Activated CD8-positive, alpha-beta memory T cell treated with anti-CD3 and anti-CD28 coated beads for 1 hour (primary cell): ENCODE measurements around the gene SEC14L2.
"Not testable (repeated sequence)": the region's sequence is repeated elsewhere in the genome, so short reads cannot be mapped to it uniquely, and the experiment has no call there.

Experiments used
- DNase-seq, 2 donors: peaks; one replicate each; pipeline ENCODE4 v3.0.0-alpha.2; 2020; ENCODE audit warnings: low read depth in 1 of 2; ENCODE audit errors: extremely low read depth in 1 of 2

Gene SEC14L2

DNA sequence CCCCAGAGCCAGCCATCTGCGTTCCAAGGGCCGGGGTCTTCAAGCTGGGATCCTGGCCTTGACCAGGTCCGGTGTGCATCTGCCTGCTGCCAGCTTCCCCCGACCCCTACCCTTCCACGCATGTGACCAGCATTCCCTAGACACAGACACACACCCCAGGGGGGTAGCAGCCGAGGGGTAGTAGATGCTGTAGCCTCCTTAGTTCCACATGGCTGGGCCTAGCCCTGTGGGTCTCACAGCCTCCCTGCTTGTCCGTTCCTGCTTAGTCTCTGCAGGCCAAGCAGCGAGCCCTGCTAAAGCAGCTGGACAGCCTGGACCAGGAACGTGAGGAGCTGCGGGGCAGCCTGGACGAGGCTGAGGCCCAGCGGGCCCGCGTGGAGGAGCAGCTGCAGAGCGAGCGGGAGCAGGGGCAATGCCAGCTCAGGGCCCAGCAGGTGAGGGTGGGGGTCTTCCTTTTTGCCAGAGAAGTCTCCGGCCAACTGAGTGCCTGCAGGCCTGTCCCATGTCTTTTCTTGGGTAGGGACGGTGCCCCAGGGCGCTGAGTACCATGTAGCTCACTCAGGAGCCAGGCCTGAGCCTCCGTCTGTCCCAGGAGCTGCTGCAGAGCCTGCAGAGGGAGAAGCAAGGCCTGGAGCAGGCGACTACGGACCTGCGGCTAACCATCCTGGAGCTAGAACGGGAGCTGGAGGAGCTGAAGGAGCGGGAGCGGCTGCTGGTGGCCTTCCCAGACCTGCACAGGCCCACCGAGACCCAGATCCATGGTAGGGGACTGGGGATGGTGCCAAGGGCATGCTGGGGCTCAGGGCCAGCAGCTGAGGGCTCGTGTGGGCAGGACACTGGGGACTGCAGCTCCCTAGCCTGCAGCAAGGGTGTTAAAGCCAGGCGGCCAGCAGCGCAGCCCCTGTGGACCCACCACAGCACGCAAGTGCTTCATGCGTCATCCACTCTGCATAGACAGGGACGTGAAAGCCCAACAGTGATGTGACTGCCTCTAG lies 23.2 kb upstream of the SEC14L2 start:
- no peak for DNase-seq

- no peak for DNase-seq
Observed at GRCh38 chr22:30375312-30375849, 21.4 kb upstream of the SEC14L2 start.

GRCh38 chr22:30380011-30380410 lies 16.8 kb upstream of the SEC14L2 start:
- no peak for DNase-seq

- DNase-seq, result no peak
Observed at GRCh38 chr22:30381264-30381663, 15.6 kb upstream of the SEC14L2 start.

- no peak for DNase-seq
Observed at GRCh38 chr22:30382340-30382739, 14.5 kb upstream of the SEC14L2 start.

DNA sequence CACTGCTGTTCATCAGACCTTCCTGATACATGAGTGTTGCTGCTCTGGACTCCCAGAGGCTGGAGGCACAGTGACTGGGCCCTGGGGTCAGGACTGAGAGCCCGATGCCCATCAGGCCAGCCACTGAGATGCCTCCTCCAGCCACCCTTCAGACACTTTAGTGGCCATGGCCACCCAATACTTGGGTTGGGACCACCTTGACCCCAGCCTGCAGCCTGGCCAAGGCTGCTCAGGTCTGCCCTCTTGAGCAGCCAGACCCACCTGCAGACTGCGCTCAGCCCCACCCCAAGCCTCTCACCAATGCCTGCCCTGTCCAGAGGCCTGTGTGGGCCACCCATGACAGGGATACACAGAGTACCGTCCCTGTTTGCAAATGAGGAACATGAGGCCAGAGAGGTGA lies 13.8 kb upstream of the SEC14L2 start:
- no peak for DNase-seq

DNA sequence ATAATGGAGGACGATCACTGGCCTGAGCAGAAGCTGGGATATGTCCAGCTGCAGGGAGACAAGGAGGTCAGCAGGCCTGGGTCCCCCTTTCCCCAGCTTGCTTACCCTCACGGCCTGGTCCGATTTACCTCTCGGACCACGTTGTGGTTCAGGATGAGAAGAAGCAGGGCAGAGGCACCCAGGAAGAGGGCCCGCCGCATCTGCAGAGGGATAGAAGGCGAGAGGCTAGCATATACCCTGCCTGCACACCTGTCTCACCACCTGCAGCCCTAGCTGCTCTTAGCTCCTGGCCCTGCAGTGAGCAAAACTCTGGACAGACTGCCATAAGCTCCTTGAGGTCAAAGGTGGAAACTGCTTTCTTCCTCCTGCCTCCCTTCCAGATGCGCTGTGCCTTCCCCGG lies 10.9 kb upstream of the SEC14L2 start:
- no peak for DNase-seq

GRCh38 chr22:30386608-30386959 lies 10.2 kb upstream of the SEC14L2 start:
- DNase-seq, result no peak

DNA sequence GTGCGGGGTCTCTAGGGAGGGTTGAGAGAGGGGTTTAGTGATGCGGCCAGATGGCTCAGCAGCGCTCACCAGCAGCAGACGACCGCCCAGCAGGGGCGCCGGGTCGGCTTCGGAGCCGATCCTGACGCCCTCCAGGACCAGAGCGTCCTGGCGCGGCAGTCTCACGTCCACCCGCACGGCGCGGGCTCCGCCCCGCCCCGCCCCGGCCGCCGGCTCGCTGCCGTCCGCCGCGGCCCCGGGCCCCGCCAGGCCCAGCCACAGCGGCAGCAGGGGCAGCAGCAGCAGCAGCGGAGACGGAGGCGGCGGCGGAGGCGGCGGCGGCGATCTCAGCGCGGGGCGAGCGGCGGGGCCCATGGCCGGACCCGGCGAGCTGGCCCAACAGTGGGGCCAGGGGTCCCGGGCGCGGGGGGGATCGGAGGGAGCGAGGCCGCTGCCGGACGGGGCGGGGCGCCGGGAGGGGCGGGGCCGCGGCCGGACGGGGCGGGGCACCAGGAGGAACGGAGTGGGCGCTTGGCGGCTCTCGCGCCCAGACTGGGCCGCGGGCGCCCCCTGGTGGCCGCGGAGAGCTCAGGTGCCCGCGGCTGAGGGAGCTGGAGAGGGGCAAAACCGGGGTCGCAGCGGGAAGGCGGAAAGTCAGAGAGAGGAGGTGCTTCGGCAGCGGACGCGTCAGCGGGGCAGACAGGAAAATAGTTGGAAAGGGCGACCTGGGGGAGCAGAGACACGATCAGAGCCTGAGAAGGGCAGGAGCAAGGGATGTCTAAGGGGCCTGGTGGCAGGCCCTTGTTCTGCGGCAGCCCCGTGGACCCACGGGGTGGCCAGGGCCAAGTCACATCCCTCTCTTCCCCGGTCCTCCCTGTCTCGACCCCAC lies 9.6 kb upstream of the SEC14L2 start, which contains the start of gene RNF215:
Gene RNF215 (minus strand): TSS at position 452 of the 868 bp plus-strand sequence. CDS start 98 bp downstream, at position 354.
- peak; percentile 32 to 74 for DNase-seq

- peak; percentile 48 to 58 for DNase-seq
Observed at GRCh38 chr22:30390974-30391691, 5.7 kb upstream of the SEC14L2 start.

- DNase-seq, result no peak
Observed at GRCh38 chr22:30392661-30393321, 4.0 kb upstream of the SEC14L2 start.

DNA sequence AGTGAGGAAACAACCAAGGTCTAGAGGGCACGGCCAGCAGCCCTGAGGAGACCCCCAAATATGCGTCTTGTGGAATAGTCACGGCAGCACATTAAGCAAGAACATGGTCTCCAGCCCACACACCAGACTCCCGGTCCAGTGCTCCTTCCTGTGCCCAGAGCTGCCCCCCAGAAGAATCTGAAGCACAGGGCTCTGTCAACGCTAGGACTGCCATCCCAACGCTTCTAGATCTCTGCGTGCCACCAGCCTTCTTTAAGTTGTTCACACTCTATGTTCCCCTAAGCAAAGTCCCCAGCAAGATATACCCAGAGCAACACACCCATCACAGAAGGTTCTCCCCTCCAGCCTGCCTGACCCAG lies 3.5 kb upstream of the SEC14L2 start:
- DNase-seq, result no peak

DNA sequence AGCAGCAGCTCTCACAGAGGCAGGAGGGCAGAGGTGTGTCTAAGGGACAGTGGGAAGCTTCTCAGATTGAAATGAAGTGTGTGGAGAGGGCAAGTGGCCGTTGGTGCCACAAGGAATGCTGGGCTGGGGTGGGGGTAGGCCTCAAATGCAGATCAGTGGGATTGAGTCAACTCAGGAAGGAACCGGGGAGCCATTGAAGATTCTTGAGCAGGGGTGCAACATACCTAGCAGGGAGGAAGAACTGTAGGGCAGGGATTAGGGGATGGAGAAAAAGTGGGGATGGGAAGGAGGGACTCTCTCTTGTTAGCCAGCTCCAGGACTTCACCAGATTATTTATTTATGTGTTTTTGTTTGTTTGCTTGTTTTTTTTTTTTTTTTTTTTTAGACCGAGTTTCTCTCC lies 2.9 kb upstream of the SEC14L2 start:
- DNase-seq, result no peak

DNA sequence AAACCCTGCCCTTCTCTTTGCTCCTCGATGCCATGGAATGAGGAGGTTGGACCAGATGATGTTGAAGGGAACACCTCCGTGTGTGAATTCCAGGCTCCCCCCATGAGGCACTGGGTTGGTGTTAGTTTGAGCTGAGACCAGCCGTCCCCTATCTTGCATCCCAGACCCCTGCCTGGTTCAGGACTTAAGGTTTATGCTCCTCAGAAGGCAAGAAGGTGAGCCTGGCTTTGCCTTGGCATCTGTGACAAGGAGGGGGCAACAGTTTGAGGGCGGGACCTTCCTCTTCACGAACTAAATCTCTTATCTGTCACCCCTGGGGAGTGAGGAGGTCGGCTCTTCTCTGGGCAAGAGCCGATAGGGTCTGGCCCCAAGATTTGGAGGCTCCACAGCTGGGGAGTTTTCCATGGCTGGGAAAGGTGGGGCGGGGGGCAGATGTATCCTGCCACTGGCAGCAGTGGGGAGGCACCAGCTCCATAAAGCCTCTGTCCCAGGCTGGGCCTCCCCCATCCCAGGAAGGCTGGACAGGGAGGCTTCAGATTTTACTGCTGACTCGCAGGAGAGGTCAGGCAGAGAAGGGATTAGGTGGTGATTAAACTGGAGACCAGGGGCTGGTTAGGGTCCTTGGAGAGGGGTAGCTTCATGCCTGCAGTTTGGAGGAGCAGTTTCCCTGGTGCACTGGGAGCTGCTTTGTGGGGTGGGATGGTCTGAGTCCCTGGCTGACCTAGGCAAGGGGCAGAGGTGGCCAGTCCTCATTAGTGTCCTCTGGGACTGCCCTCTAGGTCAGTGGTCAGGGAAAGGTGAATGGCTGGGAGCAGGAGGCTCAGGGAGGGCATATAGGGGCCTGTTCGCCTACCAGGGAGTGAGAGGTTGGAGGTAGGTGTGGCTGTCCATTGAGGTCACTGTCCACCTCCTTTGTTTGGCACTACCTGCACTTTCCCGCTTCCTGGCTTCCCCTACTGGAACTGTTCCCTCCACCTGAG lies 1.1 kb downstream of the SEC14L2 start:
- no peak for DNase-seq

GRCh38 chr22:30398685-30399680 lies 2.2 kb downstream of the SEC14L2 start:
- DNase-seq, result no peak

DNA sequence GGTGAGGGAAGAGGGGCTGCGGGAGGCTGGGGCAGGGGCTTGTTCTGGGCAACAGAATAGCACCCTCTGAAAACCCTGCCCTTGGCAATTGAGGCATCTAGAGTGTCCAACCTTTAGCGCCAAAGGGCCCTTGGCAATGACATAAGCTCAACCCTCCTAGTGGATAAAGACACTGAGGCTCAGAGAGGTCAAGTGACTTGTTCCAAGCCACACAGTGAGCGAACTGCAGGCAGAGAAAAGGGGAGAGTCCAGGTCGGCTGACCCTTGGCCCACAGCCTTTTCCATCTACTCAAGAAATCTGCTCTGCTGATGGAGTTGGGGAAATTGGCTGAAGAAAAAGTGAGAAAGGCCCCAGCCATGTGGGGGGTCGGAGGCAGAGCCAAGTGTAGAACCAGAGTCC lies 2.9 kb downstream of the SEC14L2 start:
- DNase-seq, result no peak

DNA sequence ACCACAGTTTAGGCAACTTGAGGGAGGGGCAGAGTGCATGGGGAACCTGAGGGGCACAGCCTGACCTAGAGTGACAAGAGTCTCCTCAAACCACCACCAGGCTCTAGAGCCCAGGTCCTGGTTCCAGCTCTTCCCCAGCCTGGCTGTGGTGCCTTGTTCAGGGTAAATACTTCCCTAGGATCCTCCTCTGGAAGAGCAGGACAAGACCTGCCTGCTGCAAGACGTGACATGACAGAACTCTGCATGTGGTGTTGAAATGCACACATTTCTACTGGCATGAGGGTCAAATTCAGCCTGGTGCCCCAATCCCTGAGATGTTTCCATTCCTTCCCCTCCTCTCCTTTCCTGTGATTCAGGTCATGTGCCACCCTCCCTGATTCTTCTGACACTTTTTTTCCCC lies 3.3 kb downstream of the SEC14L2 start:
- no peak for DNase-seq

- DNase-seq, result not testable (repeated sequence)
Observed at GRCh38 chr22:30401024-30401423, 4.2 kb downstream of the SEC14L2 start.
